DMS53 treated with DMSO at 0.1 percent for 48 hours (cell line): ENCODE data around the gene IL11.
"Not testable (repeated sequence)": the region's sequence is repeated elsewhere in the genome, so short reads cannot be mapped to it uniquely, and the experiment has no call there.

ENCODE experiments used
- DNase-seq: peaks from one replicate; lab custom pipeline; 2025; ENCODE audit not compliant: unreplicated experiment; lab: John Stamatoyannopoulos, UW

The IL11 gene

GRCh38 chr19:55370305-55370988 lies at the start of gene IL11:
IL11 (minus strand) TSS chr19:55370463; CDS start chr19:55370310, 153 bp downstream.
- no peak for DNase-seq

GRCh38 chr19:55419624-55420236 lies 49.5 kb upstream of the IL11 start:
- DNase-seq, result no peak

GRCh38 chr19:55419103-55419502 lies 48.8 kb upstream of the IL11 start:
- no peak for DNase-seq

GRCh38 chr19:55418185-55418584 lies 47.9 kb upstream of the IL11 start:
- peak; percentile 46 for DNase-seq

GRCh38 chr19:55410168-55410567 lies 39.9 kb upstream of the IL11 start:
- no peak for DNase-seq

GRCh38 chr19:55409179-55409578 lies 38.9 kb upstream of the IL11 start:
- DNase-seq, result not testable (repeated sequence)

- no peak for DNase-seq
These were observed 38.2 kb upstream of the IL11 start for GRCh38 chr19:55408533-55408872.

- peak; percentile 96 for DNase-seq
These were observed 37.7 kb upstream of the IL11 start for GRCh38 chr19:55407800-55408532.

- DNase-seq, result not testable (repeated sequence)
These were observed 37.2 kb upstream of the IL11 start, which contains the start of gene UBE2S for GRCh38 chr19:55407550-55407799. UBE2S (minus strand) TSS chr19:55407788; CDS start chr19:55407589, 199 bp downstream.

- DNase-seq, result no peak
These were observed 36.7 kb upstream of the IL11 start for GRCh38 chr19:55406826-55407549.

GRCh38 chr19:55406091-55406825 lies 36.0 kb upstream of the IL11 start:
- no peak for DNase-seq

- DNase-seq, result no peak
These were observed 35.4 kb upstream of the IL11 start for GRCh38 chr19:55405638-55406037.

- no peak for DNase-seq
These were observed 32.2 kb upstream of the IL11 start for GRCh38 chr19:55402509-55402908.

GRCh38 chr19:55401390-55401789 lies 31.1 kb upstream of the IL11 start:
- not testable (repeated sequence) for DNase-seq

- DNase-seq, result no peak
These were observed 30.2 kb upstream of the IL11 start for GRCh38 chr19:55400281-55401087.

GRCh38 chr19:55398200-55398925 lies 28.1 kb upstream of the IL11 start:
- DNase-seq, result no peak

- no peak for DNase-seq
These were observed 22.8 kb upstream of the IL11 start for GRCh38 chr19:55392820-55393761.
